ENCODE data around the gene AMZ2. TPM values are rescaled to one million over a fixed set of nuclear protein-coding genes. Genes with fewer than 3 reads are reported as not detected.
"Not testable (repeated sequence)": the region's sequence is repeated elsewhere in the genome, so short reads cannot be mapped to it uniquely, and the experiment has no call there.

AMZ2 gene, protein sequence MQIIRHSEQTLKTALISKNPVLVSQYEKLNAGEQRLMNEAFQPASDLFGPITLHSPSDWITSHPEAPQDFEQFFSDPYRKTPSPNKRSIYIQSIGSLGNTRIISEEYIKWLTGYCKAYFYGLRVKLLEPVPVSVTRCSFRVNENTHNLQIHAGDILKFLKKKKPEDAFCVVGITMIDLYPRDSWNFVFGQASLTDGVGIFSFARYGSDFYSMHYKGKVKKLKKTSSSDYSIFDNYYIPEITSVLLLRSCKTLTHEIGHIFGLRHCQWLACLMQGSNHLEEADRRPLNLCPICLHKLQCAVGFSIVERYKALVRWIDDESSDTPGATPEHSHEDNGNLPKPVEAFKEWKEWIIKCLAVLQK
- 10 to 100 TPM; 57.3 to 62.8 TPM for total RNA-seq

DNA sequence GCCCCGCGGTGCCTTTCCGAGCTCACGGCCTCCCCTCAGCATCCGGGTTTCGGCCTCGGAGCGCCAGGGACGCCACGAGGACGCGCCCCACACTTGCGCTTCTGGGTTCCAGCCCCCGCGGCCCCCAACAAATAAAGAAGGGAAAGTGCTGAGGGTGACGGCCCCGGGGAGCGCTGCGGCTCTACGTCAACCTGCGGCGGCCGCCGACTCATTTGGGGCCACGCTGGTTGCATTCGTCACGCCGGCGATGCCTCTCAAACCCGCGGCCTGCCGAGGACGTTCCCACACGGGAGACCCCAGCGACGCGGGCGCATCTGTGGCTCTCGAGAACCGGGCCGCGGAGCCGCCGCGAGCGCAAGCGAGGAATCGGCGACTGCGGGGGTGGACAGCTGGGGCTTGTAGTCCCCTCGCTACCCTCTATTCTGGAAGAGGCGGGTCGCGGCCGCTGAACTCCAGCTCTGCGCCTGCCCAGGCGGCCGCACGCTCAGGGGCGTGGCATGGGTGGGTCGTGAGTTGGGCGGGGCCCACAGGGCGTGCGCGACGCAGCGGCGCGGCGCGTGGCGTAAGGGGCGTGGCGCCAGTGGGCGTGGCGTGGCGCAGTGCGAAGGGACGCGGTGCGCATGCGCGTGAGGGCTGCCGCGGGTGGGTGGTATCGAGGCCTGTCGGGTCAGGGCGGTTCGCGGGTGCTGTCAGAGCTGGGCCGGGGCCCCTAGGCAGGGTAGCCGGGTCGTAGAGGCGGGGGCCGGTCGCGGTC, at the start of gene AMZ2:
Gene AMZ2 (plus strand): TSS at position 599 of the 754 bp plus-strand sequence. CDS start 2,145 bp downstream, outside the sequence.
- no peaks in the 10 kb centered on the region for H3K36me3 ChIP-seq
- H3K27me3 ChIP-seq, result no peaks in the 10 kb centered on the region
- peak; percentile 91 for DNase-seq (ENCODE audit: low spot score)
- H3K9me3 ChIP-seq, result no peaks in the 10 kb centered on the region
- H3K4me1 ChIP-seq, result peaks cover 0 to 15% of the 10 kb centered on the region in 2 donors
- TF ChIP-seq, protein P1, sequence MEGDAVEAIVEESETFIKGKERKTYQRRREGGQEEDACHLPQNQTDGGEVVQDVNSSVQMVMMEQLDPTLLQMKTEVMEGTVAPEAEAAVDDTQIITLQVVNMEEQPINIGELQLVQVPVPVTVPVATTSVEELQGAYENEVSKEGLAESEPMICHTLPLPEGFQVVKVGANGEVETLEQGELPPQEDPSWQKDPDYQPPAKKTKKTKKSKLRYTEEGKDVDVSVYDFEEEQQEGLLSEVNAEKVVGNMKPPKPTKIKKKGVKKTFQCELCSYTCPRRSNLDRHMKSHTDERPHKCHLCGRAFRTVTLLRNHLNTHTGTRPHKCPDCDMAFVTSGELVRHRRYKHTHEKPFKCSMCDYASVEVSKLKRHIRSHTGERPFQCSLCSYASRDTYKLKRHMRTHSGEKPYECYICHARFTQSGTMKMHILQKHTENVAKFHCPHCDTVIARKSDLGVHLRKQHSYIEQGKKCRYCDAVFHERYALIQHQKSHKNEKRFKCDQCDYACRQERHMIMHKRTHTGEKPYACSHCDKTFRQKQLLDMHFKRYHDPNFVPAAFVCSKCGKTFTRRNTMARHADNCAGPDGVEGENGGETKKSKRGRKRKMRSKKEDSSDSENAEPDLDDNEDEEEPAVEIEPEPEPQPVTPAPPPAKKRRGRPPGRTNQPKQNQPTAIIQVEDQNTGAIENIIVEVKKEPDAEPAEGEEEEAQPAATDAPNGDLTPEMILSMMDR (IDR thresholded peaks at IDR 0.05), result peak in 1 of 2 donors; percentile 9
- peak within 1 kb of the TSS; percentile 98 for H3K27ac ChIP-seq
- peak within 1 kb of the TSS; percentile 74 to 86 for H3K4me3 ChIP-seq

DNA sequence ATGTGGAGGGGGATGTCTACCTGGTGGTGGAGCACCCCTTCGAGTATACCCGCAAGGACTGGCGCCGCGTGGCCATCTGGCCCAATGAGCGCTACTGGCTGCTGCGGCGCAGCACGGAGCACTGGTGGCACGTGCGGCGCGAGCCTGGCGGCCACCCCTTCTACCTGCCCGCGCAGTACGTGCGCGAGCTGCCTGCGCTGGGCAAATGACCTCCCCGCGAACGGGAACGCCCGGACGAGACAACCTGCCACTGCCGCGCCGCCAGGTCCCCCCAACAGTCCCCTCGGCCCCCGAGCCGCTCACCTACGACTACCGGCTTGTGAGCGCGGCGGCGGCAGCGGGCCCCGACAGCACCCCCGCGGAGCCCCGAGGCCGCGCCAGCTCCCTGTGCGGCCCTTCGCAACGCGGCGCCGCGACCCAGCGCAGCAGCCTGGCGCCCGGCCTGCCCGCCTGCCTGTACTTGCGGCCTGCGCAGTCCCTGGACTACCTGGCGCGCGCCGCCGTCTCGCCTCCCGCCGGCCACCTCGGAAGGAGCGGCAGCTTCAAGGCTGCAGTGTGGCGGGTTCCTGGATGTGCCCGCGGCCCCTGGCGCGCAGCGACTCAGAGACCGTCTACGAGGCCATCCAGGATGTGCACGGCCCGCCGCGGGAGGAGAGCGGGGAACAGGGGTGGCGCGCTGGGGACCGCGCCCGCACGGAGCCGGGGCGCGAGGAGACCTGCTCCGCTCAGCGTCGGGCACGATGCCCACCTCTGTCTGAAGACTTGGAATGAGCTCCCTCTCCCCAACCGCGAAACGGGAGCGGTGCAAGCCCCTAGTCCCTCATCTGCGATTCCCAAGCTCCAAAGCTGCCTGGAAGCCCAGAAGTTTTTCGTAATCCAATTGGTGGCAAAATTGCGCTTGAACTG, 48.7 kb upstream of the AMZ2 start:
- peaks cover 0 to 56% of the 10 kb centered on the region in 2 donors for H3K4me1 ChIP-seq

DNA sequence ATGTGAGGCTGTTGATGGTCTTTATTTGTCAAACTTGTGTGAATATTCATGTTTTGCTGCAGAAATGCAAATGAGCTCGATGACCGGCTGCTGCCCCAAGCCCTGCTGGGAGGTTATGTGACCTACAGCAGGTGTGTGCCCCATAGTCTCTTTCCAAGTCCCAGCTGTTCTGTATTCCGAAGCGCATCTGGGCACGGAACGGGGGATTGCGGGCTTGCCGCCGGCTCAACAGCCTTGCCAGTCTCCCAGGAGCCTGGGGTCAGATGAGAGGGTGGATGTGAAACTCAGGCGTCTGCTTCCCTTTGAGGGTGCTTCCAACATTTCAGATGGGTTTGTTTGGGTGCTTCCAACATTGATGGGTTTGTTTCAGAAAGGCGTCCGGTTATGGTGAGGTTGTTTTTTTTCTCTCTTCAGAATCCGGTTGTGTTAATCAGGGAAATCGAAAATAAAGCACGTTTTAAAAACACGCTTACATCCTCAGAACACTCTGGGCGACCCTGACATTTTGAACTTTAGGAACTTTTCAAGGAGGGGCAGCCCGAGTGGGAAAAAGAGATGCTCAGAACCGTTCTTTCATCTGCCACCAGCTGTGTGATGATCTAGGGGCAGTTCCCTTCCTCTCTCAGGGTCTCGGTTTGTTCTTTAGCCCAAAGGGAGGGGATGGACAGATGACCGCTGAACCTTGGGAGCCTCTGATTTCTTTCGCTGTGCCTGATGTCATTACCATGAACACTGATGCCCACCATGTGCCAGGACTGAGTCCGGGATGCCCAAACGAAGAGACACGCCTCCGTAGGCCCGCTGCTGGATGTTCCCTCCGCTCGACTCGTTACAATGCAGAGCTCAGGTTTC, 47.8 kb upstream of the AMZ2 start:
- peaks cover 11 to 38% of the 10 kb centered on the region in 2 donors for H3K27me3 ChIP-seq
- TF ChIP-seq, protein P1 (IDR thresholded peaks at IDR 0.05), result no peak
- peak overlapping the region; percentile 12 to 46 for H3K4me3 ChIP-seq

More for the DNA sequence above, 48.7 kb upstream of the AMZ2 start:
- DNase-seq (ENCODE audit: low spot score), result no peak
- Histone ChIP-seq H3K36me3 (no peaks in the 10 kb centered on the region), H3K4me3 (peak overlapping the region in 1 of 2 donors; percentile 35), H3K9me3 (no peaks in the 10 kb centered on the region), H3K27me3 (peaks cover 11 to 38% of the 10 kb centered on the region in 2 donors), H3K27ac (no peak overlapping the region)
- TF ChIP-seq, protein P1 (IDR thresholded peaks at IDR 0.05), result no peak

DNA sequence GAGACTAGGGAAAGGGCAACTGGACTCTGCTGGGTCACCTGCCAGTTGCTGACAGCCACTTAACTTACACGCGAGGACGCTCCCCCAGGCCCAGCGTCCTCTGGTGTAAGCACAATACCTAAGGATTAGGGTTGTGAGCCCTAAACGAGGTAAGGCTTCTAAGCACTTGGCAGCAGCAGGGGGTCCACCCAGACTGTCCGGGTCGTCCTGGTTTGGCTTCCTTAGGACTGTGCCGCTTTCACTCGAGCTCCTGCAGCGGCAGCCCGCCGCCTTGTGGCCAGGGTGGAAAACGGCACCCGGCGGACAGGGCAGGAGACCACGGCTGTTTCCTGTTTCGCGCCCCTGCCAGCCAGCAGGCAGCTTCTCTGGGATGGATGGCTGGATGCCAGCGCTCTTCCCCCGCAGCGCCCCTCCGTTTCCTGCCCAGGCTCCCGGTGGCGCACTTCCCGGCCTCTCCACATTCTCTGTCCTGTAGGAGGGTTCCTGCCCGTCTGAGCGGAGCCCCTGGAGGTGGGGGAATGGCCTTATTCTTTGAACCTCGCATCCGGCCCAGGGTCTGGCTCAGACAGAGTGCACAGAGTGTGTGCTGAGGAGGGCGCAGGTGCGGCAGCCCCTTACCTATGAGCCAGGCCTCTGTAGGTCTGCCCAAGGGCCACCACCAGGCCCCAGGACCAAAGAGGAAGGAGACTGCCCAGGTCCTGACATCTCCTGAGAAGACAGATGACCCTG, 47.0 kb upstream of the AMZ2 start:
- Histone ChIP-seq H3K4me3 (peak overlapping the region; percentile 12 to 46), H3K36me3 (no peaks in the 10 kb centered on the region), H3K9me3 (no peaks in the 10 kb centered on the region), H3K27me3 (peaks cover 11 to 37% of the 10 kb centered on the region in 2 donors), H3K4me1 (peaks cover 0 to 60% of the 10 kb centered on the region in 2 donors), H3K27ac (no peak overlapping the region)
- TF ChIP-seq, protein P1 (IDR thresholded peaks at IDR 0.05), result peak; percentile 93 to 95
- peak; percentile 83 for DNase-seq (ENCODE audit: low spot score)

More for the DNA sequence above, 47.8 kb upstream of the AMZ2 start:
- DNase-seq (ENCODE audit: low spot score), result no peak
- Histone ChIP-seq H3K36me3 (no peaks in the 10 kb centered on the region), H3K4me1 (peaks cover 0 to 62% of the 10 kb centered on the region in 2 donors), H3K9me3 (no peaks in the 10 kb centered on the region), H3K27ac (no peak overlapping the region)

DNA sequence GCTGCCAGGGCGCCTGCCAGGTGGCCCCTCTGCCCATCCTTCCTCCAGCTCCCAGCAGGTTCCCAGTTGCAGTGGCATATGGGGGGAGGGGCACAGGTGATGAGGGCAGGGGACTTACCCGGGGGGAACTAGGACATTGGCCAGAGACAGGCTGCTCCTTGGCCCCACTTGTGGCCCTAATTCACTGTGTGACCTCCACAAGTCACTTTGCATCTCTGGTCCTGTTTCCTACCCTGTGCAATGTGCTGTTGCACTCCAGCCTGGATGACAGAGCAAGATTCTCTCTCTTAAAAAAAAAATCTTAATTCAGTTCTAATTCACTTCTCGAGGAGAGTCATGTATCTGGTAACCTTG, 46.4 kb upstream of the AMZ2 start:
- Histone ChIP-seq H3K4me1 (peaks cover 0 to 55% of the 10 kb centered on the region in 2 donors), H3K27me3 (peaks cover 11 to 32% of the 10 kb centered on the region in 2 donors)
- not testable (repeated sequence) for H3K4me3 ChIP-seq, H3K9me3 ChIP-seq, H3K27ac ChIP-seq, H3K36me3 ChIP-seq
- peak; percentile 49 for DNase-seq (ENCODE audit: low spot score)

DNA sequence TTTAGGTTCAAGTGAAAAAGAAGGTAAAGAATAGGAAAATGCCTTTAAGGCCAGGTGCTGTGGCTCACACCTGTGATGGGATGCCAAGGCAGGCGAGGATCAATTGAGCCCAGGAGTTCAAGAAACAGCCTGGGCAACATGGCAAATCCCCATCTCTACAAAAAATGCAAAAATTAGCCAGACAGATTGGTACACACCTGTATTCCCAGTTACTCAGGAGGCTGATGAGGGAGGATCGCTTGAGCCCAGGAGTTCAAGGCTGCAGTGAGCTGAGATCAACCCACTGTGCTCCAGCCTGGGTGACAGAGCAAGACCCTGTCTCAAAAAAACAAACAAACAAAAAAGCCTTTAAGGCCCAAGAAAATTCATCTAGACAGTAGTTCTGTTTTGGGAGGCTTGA, 45.5 kb upstream of the AMZ2 start:
- not testable (repeated sequence) for H3K4me3 ChIP-seq; H3K9me3 ChIP-seq; DNase-seq (ENCODE audit: low spot score); H3K36me3 ChIP-seq; H3K27ac ChIP-seq
- H3K4me1 ChIP-seq, result peaks cover 0 to 46% of the 10 kb centered on the region in 2 donors
- peaks cover 7 to 23% of the 10 kb centered on the region in 2 donors for H3K27me3 ChIP-seq
